ENCODE measurements around the gene SLC22A8. TPM values are rescaled to one million over a fixed set of nuclear protein-coding genes. Genes with fewer than 3 reads are reported as not detected.

Gene SLC22A8
- total and polyA plus RNA-seq, 2 of the 13 experiments (the other 11 are each of a cell fraction or from before 2014, with no cell fraction given): 0.04 to 0.05 TPM

- no peak for DNase-seq (ENCODE audit: low spot score)
- Histone ChIP-seq H3K9me3 (ENCODE audit: low read length) (no peaks in the 10 kb centered on the region), H2AFZ (ENCODE audit: low read length) (no peak overlapping the region), H3K36me3 (replicated peaks in 1 of 2; ENCODE audit: control insufficient read depth in 1 of 2, insufficient read depth in 2 of 2, low read length in 2 of 2) (no peaks in the 10 kb centered on the region), H3K27ac (ENCODE audit: extremely low read length, insufficient read depth, low read length) (no peak overlapping the region), H4K20me1 (ENCODE audit: insufficient read depth, low read length) (no peaks in the 10 kb centered on the region), H3K4me3 (replicated peaks in 1 of 3; ENCODE audit: insufficient read depth in 1 of 3, low read depth in 2 of 3, low read length in 3 of 3) (no peak overlapping the region), H3K4me1 (ENCODE audit: insufficient read depth, low read length) (no peaks in the 10 kb centered on the region), H3K9ac (ENCODE audit: insufficient read depth, low read depth, low read length) (no peak overlapping the region), H3K27me3 (ENCODE audit: control insufficient read depth in 1 of 2, insufficient read depth in 2 of 2, low read length in 2 of 2) (peaks cover 0 to under 1% of the 10 kb centered on the region in 2 experiments; a peak in 2 of 5 replicates), H3K79me2 (ENCODE audit: insufficient read depth, low read length) (no peaks in the 10 kb centered on the region), H3K4me2 (ENCODE audit: low read depth, low read length) (no peak overlapping the region)
- ATAC-seq: no peak
- BruUV-seq (replicated peaks): no TSS peak
- TF ChIP-seq DDIT3 (CRISPR knock-in tag; IDR thresholded peaks at IDR 0.05) (no peak), ZBTB20 (CRISPR knock-in tag; IDR thresholded peaks at IDR 0.05; ENCODE audit: borderline replicate concordance, low read depth) (no peak), ZFYVE20 (CRISPR knock-in tag; IDR thresholded peaks at IDR 0.05; ENCODE audit: borderline replicate concordance, low read depth) (no peak), MIXL1 (CRISPR knock-in tag; IDR thresholded peaks at IDR 0.05) (no peak), ZNF782 (CRISPR knock-in tag; IDR thresholded peaks at IDR 0.05; ENCODE audit: borderline replicate concordance) (no peak), SOX6 (IDR thresholded peaks at IDR 0.05) (no peak), SOX6 (CRISPR knock-in tag; IDR thresholded peaks at IDR 0.05) (no peak), FIP1L1 (IDR thresholded peaks at IDR 0.05; ENCODE audit: borderline replicate concordance, insufficient read depth, low read depth, low read length) (no peak), ZNF292 (CRISPR knock-in tag; IDR thresholded peaks at IDR 0.05; ENCODE audit: borderline replicate concordance, low read depth) (no peak), NFRKB (IDR thresholded peaks at IDR 0.05) (no peak), GATAD1 (CRISPR knock-in tag; IDR thresholded peaks at IDR 0.05) (no peak), ZNF773 (CRISPR knock-in tag; IDR thresholded peaks at IDR 0.05; ENCODE audit: borderline replicate concordance) (no peak)
- TF ChIP-seq, protein P1, sequence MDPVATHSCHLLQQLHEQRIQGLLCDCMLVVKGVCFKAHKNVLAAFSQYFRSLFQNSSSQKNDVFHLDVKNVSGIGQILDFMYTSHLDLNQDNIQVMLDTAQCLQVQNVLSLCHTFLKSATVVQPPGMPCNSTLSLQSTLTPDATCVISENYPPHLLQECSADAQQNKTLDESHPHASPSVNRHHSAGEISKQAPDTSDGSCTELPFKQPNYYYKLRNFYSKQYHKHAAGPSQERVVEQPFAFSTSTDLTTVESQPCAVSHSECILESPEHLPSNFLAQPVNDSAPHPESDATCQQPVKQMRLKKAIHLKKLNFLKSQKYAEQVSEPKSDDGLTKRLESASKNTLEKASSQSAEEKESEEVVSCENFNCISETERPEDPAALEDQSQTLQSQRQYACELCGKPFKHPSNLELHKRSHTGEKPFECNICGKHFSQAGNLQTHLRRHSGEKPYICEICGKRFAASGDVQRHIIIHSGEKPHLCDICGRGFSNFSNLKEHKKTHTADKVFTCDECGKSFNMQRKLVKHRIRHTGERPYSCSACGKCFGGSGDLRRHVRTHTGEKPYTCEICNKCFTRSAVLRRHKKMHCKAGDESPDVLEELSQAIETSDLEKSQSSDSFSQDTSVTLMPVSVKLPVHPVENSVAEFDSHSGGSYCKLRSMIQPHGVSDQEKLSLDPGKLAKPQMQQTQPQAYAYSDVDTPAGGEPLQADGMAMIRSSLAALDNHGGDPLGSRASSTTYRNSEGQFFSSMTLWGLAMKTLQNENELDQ (CRISPR knock-in tag; IDR thresholded peaks at IDR 0.05; ENCODE audit: borderline replicate concordance): no peak
- intact Hi-C loops (cut with micrococcal nuclease; ENCODE audit: unreplicated experiment): no loop called here
- in situ Hi-C loops (cut with HindIII; ENCODE audit: extremely low pct_ligation_motif_present, low pct_unique_long_range_greater_than_20kb): no loop called here
- POLR2A ChIA-PET: no interaction called here
- FAIRE-seq: no peak
- CTCF ChIA-PET (ENCODE audit: low intra/inter-chr PET ratio, low total read pairs): no interaction called here
- WGBS (ENCODE audit: low lambda C conversion rate): 58% methylated on average over 9 of the region's 9 CpGs
These were observed 14.2 kb downstream of the SLC22A8 start for GRCh38 chr11:63001456-63001855.

All from HepG2 (cell line).